HG02943 (cell line): ENCODE results near the gene LEMD2.

Experiments used
- ATAC-seq: cut with Tn5 transposase; IDR thresholded peaks from one replicate; pipeline ENCODE4 v1.9.1; 2021; ENCODE audit warnings: mild to moderate bottlenecking, low read depth, moderate library complexity; ENCODE audit not compliant: unreplicated experiment

LEMD2 gene

DNA sequence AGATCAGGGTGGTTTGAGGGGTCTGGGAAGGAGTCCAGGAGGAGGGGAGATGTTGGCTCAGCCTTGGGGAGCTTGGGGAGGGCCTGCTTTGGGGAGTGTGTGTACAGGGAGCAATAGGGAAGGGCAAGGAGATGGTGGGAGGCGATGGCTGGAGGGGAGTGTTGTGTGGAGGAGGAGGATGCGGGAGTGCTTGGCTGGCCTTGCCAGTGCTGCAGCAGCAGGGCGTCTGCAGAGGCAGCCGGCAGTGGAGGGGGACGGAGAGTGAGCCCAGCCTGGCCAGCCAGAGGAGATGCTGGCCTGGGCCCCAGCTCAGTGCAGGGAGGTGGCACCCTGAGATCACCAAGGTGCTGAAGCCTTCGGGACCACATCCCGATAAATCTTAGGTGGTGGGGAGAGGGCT is 46.1 kb downstream of the LEMD2 start:
- ATAC-seq, result no peak

DNA sequence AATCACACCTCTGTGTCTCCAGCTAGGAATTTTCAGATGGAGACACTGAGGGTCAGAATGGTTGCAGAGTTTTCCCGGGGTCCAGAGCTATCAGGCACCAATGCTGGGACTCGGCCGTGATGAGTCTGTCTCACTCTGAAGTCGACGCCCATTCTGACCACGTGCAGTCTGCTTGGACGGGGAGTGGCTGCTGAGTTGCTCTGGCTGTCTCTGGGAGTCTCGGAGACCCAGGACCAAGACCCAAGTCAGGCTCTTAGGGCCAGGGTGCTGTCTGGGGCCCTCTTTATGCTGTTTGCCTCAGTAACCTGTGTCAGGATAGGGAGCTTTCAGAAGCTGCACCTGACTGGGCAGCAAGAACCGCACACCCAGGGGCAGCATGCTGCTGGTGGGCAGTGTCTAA is 46.8 kb downstream of the LEMD2 start:
- no peak for ATAC-seq

DNA sequence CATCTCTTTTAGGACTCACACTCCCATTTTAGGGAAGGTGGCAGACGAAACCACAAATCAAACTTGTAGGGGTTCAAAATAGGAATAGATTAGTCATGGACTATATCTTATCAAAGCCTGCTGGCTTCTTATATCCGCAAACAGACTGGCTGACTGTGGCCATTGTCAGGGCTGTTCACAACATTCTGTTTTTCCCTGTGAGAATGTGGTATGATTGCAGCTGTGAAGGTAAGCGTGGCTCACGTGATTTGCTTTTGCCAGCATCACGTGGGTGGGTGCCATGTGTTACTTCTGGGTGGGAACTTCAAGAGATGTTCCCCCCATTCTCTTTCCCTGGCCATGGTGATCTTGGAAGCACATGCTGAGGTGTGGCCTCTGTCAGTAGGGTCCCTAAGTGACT is 48.1 kb downstream of the LEMD2 start:
- ATAC-seq, result no peak

DNA sequence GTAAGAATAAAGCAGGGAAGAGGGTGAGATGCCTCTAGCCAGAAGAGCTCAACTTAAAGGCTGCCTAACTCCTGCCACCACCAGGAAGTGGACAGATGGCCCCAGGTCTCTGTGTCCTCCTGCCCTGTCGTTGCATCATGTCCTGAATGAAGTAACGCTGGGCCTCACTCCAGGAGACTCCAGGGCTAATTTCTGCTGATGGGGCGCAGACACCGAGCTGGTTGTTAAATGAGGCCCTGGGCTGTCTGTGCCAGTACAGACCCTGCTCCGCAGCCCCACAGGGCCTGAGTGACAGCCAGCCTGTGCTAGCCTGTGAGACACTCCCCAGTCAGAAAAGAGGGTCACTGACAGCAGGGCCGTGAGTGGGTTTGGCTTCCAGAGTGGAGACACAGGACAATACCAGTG is 48.7 kb downstream of the LEMD2 start:
- ATAC-seq, result no peak

DNA sequence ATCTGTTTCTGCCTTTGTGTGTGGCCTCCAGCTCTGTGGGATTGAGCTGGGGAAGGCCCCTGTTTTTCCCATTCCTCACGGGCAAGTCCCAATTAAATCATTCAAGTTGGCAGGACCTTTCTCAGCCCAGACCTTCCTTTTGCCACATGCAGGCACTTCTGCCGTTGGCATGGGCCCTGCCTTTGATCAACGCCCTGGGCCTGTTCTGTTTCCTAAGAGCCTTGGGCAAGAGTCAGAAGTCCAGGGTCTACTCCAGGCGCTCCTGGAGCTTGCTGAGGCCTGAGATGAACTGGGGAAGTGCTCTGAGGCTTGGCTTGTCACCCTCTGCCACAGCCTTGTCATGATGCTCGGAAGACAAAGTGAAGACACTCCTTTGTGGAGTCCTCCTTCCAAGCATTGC is 49.4 kb downstream of the LEMD2 start:
- no peak for ATAC-seq

DNA sequence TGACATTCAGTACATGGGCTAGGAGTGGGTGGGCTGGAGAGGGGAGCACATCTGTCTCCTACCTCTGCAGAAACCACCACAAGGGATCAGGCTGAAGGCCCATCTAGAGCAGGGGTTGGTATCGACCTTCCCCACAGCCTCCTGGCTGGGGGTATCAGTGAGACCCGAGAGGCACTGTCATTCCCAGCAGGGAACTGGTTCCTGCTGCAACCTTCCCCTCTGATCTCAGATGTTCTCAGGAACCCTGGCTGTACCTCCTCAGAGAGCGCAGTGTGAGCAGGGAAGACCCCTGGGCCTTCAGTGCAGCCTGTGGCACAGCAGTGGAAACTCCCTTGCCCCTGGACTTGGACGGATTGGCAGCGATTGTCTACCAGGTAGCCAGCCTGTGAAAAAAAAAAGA is 50.1 kb downstream of the LEMD2 start:
- ATAC-seq, result no peak

DNA sequence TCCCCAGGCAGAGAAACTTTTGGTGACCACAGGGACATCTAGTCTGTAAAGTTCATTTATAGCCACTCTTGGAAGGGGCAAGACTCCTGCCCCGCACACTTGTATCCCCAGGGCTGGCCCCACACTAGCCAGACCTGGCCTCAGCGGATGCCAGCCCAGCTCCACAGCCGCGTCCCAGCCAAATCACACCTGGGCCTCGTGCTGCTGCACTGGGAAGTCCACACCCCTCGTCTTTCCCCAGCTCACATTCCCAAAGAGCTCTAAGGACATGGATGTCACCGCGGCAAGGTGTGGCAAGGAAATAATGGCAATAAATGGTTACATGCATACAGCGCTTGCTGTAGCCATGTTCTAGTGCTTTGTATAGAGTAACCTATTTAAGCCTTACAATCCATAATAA is 50.8 kb downstream of the LEMD2 start:
- ATAC-seq, result no peak

DNA sequence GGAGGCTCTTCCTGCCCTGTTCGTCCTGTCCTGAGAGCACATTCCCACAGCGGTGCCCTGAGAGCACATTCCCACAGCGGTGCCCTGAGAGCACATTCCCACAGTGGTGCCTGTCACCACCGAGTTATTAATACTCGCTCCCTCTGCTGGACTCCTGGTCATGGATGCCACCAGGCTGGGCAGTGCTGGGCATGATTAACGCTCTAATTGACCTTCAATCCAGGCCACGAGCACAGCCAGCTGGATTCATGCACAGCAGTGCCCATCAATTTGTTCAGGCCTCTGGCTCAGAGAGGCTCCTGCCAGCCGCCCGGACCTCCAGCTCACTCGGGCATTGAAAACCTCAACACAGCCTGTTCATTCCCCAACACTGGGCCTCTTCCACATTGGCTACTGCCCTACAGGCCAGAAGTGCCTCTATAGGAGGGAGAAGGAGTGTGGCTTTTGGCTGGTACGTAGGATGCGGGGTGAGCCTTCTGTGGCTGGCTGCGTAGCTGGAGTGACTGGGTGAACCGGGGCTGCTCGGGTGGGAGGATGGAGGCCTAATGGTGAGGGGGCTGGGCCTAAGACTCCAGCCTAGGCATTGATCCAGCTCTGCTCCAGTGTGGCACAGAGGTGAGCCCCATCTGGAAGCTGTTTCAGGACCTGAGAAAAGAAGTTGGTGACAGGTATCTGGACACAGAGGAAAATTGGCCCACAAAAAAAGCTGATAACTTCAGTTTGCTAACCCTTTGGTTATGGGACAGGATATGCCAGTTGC is 51.5 kb downstream of the LEMD2 start:
- ATAC-seq, result no peak

DNA sequence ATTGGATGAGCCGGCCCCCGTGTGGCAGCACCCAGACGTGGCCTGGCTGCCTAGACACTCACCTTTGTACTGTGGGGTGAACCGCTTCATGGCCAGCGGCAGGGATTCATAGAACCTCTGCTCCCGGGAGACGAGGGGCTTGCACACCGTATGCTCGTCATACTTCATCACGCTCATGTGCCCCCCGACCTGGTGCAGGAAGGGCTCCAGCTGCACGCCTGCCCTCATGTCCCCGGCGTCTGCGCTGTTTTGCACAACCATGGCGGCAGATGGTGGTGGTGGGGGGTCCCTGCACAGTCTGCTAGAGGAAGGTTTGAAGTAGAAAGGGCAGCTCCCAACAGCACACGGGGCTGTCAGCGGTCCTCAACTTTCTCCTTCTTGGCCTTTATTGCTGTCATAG is 53.7 kb downstream of the LEMD2 start:
- ATAC-seq, result no peak

DNA sequence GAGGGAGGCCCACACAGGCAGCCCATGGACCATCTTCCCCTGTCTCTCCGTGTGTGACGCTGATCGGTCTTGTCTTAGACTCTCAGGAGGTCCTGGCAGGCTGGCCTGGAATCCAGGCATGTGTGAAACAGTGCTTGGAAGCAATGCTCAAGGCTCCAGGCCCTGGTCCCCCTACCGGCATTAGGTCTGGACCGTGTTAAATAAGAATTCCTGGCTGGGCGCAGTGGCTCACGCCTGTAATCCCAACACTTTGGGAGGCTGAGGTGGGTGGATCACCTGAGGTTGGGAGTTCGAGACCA is 55.3 kb downstream of the LEMD2 start:
- no peak for ATAC-seq

DNA sequence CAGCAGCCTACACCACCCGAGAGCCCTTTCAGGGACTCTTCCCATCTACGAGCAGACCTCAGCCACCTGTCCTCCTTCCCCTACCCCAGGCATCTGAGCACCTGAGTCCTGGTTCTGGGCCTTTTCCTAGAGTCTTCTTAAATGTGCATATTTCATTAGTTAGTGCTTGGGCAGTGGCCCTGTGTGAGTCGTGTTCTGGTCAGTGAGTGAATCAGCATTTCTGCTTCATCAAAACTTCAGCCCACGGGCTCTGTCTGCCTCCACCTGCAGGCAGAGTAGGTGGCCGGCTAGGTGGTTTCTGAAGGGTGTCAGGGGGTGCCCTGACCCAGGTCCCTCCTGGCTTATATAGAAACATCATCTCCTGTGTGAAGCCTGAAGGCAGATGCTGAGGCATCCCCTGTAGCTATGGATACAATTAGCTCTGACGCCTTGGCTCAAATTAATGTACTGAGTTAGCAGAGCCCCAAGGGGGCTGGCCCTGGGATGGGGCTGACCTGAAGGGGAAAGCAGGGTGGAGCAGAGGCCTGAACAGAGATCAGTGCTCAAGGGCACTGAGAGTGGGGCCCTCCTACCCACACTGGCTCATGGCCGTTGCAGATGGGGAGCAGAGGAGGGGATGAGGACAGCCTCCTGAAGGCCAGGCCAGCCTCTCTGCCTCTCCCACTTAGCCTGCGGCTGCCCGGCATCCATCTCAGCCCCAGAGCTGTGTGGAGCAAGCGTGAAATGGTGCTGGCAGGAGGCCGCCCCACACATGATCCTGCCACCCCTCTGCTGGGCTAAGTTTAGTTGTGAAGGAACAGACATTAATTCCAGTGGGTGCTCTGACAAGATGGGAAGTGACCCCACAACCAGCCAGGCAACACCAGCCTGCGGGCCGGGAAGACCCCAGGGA is 55.9 kb downstream of the LEMD2 start:
- ATAC-seq, result no peak

DNA sequence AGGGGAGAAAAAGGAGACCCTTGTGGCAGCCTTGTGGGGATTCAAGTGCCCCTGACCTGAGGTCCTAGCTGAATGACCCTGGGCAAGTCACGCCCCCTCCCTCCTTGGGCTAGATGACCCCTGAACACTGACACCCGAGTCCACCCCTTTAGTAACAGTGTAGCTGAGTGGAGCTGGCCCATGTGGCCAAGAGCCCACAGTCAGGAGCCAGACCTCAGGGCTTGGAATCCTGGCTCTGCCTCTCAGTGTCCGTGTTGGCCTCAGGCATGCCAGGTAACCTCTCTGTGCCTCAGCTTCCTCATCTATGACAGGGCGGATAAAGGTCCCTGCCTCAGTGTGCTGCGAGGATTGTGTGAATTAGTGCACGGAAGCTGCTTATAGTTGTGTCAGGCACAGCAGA is 56.5 kb downstream of the LEMD2 start:
- ATAC-seq, result no peak

DNA sequence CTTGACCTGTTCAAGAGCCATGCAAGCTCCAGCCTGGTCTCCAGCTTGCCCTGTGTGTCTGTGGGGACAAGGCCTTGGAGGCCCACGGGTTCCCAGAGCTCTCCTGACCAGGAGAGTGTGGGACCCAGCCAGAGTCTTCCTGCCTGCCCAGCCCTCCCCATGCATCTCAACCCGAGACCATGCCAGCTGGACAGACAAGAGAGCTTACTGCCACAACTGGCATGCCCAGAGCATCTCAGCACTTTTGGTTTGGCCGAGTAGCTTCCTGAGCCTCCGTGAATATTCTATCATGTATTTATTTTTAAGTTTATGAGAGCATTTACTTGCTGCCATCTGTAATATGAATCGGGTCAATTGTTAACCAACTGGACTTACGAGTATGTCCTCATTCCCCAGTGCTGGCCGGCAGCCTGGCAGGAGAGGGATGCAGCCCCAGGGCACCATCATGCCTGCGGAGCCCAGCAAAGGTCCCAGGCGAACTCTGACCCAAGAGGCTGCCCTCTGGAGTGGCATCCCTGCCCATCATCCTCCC is 57.1 kb downstream of the LEMD2 start:
- no peak for ATAC-seq

DNA sequence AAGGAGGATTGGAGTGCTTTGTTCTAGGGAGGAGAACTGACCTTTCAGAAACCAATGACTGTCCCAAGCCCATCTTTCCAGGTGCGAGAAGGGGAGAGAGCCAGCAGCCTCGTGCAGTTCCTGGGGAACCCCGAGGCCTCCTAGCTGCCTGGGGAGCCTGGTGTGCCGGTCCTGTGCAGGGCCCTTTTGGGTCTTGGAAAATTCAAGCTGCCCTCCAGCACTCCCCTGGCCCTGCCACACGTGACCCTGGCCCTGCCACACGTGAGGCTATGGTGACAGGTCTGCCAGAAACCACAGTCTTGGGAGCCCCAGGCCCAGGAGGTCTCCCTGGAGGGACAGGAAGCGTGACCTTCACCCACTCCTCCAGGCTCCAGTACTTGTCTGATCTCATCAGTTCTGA is 57.9 kb downstream of the LEMD2 start:
- no peak for ATAC-seq

DNA sequence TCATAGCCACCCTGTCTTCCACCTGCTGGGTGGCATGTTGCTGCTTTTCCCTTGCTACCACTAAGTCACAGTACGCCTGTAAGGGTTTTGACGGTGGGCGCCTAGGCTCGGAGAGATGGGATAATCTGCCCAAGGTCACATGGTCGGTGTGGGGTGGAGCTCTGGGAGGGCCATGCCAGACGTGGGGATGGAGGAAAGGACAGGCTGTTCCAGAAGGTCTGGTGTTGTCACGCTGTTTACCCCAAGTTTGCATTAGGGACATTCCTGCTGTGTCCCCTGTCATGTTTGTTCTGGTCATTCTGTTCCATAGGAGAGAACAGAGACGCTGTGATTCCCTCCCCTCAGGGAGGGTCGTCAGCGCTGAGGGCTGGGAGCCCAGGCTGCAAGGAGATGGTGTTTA is 58.3 kb downstream of the LEMD2 start:
- no peak for ATAC-seq

DNA sequence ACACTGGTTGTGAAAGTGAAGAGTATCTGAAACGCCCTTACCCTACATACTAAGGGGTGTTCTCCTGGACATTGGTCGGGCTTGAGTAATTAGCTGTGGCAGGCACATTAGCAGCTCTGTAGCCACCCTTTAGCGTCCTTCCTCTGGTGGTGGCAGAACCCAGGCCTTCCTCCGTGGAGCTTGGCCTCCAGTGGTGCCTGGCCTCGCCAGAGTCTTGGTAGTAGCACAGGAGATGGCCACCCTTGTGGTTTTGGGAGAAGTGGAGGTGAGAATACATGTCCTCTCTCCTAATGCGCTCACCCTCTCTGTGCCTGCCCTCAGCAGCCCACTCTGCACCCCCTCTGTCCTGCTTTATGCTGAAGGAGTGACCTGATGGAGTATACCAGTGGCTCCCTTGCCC is 59.9 kb downstream of the LEMD2 start:
- no peak for ATAC-seq

DNA sequence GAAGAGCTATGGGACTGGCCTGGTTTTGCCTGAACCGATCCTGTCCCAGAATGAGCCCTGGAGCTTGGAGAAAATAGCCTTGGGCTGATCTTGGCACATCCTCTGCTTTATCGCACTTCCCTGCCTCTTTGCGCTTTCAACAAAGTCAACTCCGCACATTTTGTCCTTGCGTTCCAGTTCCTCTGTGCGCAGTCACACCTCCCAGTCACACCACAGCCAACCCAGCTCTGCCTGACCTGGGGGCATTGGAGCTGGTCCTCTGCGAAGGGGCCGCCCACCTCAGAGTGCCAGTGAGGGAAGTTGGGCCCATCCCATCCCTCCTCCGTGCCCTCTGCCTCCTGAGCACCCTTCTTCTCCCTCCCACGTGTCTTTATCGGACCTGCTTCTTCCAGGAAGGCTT is 60.5 kb downstream of the LEMD2 start:
- no peak for ATAC-seq

DNA sequence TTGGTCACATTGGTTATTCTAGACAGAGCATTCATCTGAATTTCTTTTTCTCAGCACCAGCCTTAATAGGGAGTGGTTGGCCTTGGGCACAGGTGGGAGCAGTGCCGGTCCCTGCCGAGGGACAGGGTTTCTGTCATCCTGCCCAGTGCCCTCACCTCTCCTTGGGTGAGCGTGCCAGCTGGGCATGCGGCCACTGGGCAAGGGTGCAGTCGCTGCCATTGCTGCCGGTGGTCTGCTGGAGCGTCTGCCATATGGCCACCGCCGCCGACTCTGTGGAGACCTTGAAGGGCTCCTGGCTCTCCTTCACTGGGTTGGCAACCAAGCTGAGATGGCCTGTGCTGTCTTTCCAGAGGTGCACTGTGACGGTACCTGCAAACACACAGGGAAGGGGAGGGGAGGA is 61.0 kb downstream of the LEMD2 start:
- ATAC-seq, result no peak

DNA sequence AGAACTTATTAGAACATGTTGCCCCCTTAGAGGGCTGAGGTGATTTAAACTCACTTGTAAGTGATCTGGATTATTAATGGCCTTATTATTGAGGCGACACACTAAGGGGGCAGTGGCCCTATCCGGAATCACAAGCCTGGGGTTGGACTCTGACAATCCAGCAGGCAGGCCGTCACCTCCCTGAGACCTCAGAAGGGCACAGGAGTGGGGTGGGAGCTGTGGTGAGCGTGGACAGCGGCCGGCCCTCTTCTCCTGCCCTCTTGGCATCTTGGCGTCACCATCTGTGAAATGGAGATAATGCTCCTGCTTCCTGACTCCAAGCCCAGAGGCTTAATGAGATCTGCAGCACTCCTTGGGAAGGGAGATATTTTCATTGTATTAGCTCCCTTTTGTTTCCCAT is 61.8 kb downstream of the LEMD2 start:
- ATAC-seq, result no peak

DNA sequence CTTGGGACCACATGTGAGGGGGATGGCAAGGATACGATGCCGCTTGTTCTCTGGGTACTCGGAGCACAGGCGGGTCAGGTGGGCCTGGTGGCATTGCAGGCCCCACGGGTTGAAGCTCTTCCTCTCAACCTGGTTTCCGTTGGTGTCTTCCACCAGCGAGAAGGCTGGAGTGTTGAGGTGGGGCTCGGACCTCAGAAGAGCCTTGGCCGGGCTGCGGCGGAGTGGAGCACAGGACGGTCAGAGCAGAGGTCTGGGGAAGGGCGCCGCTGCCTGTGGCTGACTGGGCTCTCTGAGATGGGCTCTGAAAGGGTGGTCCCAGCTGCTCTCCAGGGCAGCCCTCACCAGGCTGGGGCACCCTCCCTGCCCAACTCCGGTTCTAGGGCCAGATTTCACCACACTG is 62.2 kb downstream of the LEMD2 start:
- ATAC-seq, result no peak

DNA sequence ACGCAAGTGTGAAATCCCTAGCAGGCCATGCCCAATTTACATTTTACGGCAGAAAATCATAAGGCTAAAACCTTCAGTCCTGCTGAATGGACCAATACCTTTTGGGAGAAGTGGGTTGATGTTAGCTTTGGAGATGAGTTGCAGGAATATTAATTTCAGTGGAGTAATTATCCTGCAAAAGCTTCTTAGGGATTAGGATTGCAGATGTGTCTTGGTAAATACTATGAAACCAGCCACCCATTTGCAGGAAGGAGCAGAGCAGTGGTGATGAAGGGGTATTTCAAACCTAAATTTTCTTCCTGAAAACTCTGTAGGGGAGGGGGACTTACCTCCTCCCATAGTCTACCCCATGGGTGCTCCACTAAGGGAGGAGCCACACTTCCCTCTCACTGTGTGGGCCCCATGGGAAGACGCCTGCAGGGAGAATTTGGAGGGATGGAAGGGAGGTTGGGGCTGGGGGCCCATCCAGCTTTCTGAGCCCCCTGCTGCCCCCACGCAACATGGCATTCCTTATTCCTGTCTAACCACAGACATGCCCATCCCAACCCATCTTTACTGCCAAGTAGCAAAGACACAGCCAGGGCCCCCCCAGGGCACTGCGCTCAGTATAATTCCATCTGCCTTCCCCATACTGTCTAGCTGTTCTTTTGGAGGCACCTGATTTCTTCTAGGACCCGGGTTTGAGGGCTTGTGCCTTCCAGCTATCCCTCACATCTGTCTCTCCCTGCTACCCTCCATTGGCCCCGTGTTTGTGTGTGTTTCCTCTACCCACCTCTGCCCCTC is 62.8 kb downstream of the LEMD2 start:
- ATAC-seq, result no peak
